Mammary epithelial cell (primary cell): ENCODE results near the gene EXOC6B.

ENCODE experiments used
- EZH2 ChIP-seq: IDR thresholded peaks from 2 replicates; pipeline ENCODE4 v1.6.1; 2012; ENCODE audit warnings: low read length, inconsistent platforms, borderline replicate concordance
- TF ChIP-seq, protein P1 (sequence below), 2 donors: IDR thresholded peaks in 1 of 2; conservative IDR thresholded peaks in 1 of 2; 2 replicates each; pipeline ENCODE4 v1.5.1; 2011 to 2012; ENCODE audit warnings: inconsistent platforms in 2 of 2, low read length in 2 of 2, mild to moderate bottlenecking in 2 of 2, control low read depth in 1 of 2, low read depth in 1 of 2; ENCODE audit not compliant: insufficient read depth in 1 of 2; ENCODE audit errors: extremely low read depth in 1 of 2

DNA sequence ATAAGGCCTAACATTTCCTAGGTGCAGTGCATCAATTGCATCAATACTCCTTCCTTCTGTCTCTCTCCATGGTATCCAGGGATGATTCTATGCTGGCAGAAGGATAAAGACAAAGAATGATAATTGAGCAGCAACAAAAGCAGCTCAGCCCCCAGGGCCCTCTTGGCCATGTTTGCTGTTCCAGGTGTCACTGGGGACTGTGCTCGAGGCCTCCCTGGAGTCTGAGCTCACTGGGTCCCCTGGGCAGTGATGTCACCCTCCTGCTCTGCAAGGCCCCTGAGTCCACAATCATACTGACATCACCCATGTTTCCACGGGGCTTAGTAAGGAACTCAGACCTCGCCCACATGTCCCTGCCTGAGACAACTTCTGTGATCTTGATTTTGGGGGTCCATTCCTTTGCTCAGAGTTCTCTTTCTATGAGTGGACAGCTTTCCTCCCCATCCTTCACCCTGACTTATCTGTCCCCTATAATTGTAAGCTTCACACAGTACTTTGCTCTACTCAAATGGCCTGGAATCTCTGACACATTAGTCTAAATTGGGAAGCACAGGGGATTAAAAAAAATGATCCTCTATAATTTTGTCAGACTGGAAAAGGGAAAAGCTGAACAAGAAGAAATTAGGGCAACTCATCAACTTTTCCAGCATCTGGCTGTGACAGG, 15.8 kb upstream of the EXOC6B start:
- TF ChIP-seq, protein P1, sequence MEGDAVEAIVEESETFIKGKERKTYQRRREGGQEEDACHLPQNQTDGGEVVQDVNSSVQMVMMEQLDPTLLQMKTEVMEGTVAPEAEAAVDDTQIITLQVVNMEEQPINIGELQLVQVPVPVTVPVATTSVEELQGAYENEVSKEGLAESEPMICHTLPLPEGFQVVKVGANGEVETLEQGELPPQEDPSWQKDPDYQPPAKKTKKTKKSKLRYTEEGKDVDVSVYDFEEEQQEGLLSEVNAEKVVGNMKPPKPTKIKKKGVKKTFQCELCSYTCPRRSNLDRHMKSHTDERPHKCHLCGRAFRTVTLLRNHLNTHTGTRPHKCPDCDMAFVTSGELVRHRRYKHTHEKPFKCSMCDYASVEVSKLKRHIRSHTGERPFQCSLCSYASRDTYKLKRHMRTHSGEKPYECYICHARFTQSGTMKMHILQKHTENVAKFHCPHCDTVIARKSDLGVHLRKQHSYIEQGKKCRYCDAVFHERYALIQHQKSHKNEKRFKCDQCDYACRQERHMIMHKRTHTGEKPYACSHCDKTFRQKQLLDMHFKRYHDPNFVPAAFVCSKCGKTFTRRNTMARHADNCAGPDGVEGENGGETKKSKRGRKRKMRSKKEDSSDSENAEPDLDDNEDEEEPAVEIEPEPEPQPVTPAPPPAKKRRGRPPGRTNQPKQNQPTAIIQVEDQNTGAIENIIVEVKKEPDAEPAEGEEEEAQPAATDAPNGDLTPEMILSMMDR (conservative IDR thresholded peaks at IDR 0.05 in 1 of 2, IDR thresholded peaks at IDR 0.05 in 1 of 2; ENCODE audit: extremely low read depth in 1 of 2, insufficient read depth in 1 of 2, low read depth in 1 of 2, low read length in 2 of 2): no peak
- no peak for TF ChIP-seq EZH2
